Measurements from ENCODE around the gene GALNT16.

GALNT16 gene

DNA sequence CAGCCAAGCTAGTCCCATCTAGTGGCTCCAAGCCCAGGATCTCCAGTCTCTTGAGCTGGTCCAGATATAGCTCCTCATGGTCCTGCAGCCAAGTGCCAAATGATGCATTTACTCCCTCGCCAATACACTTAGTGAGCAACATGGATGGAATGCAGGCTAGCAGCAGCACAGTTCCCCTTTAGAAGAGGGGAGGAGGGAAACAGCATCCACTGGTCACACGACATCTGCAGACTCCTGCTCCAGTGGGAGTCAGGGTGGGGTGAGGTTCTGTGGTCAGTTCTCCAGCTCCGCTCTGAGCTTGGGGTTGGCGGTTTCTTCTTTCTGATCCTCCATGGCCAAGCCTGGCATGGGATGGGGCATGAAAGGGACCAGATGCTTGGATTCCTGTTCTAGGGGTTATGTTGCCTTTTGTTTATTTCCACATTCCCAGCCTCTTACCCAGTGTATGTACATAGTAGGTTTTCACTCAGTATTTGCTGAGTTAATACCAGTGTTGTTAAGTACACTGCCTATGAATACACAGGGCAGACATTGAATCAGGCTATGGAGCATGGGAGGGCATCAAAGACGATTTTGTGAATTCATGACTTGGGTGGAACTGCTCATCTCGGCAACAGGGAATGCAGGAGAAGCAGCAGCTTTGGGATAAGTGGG lies 57.3 kb downstream of the GALNT16 start:
- DNase-seq (ENCODE audit: low spot score) = no peak

DNA sequence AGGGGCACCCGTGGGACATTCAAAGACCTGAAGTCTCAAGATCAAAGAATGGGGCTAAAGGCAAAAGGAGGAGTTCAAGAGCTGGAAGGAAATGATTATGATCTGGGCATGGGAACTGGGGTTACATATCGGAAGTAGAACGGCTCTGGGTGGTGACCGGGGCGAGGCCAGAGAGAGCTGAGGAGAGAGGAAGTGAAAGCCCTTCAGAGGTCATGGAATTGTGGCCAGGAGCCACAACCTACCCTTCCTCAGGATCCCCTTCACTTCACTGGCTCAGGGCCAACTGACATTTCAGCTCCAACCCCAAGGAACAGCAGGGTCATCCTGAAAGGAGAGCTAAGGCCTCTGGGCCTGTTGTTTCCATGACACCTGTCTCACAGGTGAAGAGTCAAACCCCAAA lies 57.8 kb downstream of the GALNT16 start:
- DNase-seq (ENCODE audit: low spot score) = no peak

DNA sequence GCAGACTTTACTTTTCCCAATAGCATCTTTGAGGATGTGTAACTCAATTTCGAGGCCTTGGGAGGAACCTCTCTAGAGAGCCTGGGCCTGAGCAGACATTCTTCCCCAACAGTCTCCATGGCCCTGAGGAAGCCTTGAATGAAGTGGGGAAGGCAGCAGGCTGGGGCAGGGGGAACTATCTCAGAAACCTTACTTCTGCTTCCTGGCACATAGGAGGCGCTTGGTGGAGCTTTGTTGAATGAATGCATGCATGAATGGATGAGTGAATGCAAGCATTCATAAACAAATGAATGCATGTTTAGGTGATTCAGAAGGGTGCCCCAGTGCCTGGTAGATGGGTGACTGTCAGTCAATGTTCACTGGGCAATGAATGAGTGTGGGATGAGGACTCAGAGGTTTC lies 58.3 kb downstream of the GALNT16 start:
- no peak for DNase-seq (ENCODE audit: low spot score)

DNA sequence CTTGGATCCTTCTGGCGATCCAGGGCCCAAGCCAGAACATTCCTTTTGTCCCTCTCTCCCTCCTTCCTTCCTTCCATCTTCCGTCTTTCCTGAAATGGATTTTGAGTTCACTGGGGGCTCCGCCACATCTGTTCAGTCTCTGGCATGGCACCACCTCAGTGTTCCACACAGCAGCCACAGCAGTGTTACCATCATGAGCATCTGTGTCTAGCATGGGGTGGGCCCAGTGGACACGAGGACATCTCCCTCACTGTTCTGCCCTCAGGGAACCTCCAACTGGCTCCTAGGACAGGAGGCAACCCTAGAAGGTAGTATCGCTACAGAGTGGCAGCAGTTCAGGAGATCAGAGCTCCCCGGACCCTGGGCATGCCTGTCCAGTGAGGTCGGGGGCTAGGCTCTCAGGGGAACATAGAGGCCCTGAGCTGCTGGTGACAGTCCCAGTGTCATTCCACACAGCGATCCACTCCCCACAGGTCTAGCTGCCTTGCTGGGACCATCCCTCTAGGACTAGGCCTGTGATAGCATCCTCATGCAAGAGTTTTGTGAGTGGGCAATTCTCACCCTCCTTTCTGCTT lies 59.0 kb downstream of the GALNT16 start:
- no peak for DNase-seq (ENCODE audit: low spot score)

DNA sequence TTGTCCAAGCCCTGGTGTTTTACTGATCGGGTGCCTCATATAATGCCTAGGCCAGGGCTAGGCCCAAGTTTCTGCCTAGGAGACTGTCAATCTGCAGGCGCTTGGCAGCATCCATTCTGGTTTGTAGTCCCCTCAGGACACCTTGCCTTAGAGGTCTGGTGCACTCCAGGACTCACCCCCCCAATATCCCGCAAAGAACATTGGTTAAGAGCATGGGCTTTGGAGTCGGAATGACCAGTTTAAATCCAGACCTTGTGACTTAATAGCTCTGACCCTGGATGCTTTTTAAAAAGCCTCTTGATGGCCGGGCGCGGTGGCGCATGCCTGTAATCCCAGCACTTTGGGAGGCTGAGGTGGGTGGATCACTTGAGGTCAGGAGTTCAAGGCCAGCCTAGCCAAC lies 60.0 kb downstream of the GALNT16 start:
- no peak for DNase-seq (ENCODE audit: low spot score)

DNA sequence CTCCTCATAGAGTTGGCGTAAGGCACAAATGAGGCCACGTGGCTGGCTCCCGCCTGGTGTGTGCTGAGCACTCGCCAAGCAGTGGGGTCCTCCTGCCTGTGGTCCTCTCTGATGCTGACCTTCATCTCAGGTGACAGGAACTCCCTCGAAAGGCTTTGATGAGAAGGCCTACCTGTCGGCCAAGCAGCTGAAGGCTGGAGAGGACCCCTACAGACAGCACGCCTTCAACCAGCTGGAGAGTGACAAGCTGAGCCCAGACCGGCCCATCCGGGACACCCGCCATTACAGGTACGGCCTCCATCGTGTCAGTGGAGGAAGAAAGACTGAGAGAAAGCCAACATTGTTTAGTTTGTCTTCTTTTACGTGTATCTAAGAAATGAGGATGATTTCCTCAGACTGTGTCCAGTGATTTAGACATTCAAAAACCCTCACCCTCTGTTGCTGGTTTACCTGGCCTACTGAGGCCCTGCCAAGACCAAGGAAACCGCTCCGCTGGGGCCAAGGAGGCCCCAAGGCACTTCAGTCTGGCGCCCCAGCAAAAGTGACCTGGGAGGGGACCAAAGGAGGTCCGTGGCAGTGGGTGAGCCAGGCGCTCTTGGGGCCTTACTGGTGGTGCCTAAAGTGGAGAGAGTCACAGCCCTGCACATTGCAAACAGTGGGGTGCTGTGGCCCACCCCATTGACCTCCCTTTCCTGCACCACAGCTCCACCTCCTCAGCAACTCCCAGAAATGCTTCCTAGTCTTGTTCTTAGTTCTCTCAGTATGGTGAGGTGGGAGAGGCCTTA lies 60.8 kb downstream of the GALNT16 start:
- DNase-seq (ENCODE audit: low spot score) = no peak

DNA sequence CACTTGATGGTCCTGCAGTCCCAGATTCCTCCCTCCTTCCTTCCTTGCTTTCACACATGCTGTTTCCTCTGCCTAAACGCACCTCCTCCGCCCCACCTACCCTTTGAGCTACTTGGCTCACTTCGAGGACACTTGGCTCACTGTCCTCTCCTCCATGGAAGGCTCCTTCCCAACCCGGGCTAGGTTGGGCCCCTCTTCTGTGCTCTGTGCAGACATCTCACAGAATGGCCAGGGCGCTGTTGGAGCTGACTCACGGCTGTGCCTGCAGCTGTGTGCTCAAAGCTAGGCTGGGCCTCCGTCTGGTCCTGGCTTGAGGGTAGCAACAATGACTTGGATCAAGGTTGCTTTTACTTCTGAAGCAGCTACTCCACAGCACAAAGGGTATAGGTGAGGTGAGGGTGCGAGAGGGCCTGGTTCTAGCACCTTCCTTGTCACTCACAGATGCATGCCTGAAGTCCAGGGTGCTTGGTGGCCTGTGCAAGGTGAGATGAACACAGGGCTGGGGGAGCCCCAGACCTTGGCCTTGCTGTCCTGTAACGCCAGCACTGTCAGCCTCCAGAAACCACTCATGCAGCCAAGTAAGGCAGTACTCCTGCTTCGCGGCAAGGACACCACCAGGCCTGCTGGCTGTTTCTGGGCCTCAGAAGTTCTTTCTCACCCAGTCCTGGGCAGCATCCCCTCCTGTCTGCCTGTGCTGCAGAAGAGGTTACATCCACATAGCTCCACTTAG lies 61.8 kb downstream of the GALNT16 start:
- no peak for DNase-seq (ENCODE audit: low spot score)

DNA sequence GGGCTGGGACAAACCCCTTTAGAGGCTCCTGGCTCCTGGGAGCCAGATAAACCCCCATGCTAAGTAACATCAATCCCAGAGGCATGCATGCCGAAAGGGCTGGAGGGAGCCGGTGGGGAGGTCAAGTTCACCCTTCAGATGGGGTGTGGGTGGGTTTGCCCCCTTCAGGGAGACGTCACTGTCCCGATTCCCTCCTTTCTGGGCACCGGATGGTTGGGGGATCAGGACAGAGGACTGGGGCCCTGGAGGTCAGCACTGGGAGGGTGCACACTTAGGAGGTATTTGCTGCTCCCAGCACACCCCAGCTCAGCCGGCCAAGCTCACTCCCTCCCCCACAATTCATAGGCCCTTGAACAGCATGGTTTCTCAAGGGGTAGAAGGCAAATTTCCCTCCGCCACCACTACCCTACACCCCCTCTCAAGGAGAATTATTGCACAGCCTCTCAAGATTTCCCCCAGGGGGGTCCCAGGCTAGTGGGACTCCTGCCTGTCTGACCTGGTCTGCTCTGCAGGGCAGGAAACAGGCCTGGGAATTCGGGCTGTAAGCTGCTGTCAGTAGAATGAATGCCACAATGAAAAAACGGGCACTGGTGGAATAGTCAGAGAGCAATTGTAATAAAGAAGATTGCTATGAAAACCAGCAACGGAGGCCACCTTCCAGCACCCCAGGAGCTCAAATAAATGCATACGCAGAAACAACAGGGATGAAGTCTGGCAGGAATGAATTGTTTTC lies 63.5 kb downstream of the GALNT16 start:
- DNase-seq (ENCODE audit: low spot score) = no peak

DNA sequence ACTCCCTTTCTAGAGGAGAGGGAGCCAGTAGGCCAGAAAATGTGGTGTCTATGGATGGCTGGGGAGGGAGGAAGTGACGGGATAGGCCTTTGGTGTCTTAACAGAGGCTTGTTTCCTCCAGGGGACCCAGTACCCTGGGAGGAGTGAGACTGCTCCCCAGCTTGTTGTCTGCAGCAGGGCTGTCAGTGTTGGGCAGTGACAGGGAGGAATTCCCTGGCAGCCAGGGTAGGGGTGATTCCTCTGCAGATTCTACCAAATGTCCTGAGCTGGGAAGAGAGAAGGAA lies 64.0 kb downstream of the GALNT16 start:
- no peak for DNase-seq (ENCODE audit: low spot score)

DNA sequence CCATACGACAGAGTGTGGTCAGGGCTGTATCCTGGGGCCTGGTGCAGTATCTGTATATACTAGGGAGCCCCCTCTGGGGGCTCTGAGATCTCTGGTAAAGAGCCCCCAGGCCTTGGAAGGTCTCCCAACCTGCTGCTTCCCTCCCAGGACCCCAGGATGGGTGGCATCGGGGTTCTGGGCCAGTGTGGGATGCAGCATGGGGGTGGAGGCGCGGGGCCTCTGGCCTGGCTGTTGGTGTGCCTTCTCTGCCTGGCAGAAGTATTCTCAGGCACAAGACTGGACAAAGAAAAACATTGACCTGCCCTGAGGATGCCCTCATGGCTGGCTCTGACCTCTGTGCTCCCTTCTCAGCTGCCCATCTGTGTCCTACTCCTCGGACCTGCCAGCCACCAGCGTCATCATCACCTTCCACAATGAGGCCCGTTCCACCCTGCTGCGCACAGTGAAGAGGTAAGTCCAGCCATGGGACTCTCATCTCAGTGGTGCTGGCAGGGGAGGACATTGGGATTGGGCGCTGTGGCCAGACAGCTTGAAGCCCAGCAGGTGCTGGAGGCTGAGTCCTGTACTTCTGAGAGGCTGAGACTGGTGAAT lies 64.5 kb downstream of the GALNT16 start:
- no peak for DNase-seq (ENCODE audit: low spot score)

DNA sequence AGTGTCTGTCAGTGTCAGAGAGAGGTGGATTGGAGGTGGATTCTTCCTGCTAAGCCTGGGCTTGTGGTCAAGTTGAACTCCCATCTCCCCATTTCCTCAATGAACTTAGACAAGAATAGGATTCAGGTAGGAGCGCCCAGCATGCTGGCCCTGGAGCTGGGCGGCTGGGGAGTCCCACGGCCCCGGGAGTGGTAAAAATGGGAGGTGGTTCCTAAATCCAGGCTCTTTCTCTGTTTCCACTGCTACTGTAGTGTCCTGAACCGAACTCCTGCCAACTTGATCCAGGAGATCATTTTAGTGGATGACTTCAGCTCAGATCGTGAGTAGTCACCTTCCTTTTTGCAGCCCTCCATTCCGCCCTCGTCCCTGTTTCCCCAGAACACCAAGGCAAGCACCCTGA lies 65.1 kb downstream of the GALNT16 start:
- no peak for DNase-seq (ENCODE audit: low spot score)

DNA sequence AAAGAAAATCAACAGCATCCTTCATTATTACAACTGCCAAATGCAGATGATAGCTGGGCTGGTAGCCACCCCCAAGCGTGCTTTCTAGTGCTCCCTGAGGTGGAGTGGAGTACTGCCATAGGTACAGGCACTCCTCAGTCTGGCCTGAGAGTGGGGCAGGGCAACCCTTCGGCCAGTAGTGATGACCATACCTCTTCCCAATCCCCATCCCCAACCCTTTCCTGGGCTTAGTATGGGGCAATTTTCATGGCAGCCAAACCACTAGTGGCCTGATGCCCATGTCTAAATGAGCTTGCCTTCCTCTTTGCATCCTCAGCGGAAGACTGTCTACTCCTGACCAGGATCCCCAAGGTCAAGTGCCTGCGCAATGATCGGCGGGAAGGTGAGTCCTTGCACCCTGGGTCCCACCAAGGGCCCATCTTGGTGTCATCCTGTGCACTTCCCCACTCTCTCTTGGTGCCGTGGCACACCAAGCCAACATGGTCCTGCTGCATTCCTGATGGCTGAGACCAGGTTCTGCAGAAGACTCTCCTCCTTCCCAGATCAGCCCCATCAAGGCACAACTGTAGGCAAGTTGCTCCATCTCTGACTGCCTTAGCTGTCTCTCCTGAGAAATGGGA lies 65.8 kb downstream of the GALNT16 start:
- no peak for DNase-seq (ENCODE audit: low spot score)

DNA sequence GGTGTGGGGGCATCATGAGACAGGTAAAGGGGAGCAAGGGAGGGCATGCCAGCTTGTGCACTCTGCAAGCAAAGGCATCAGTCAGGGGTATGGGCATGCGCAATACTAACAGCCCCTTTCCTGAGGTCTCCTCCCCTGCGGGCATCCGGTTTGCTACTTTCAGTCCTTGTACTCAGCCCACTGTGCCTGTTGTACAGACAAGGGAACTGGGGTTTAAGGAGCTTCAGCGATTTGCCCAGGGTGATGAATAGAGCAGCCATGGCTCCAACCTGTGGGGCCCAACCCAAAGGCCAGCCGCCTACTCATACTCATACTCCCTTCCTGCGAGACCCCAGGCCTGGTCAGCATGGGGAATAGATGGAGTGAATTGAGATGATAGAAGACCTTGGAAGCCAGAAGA lies 66.7 kb downstream of the GALNT16 start:
- no peak for DNase-seq (ENCODE audit: low spot score)

DNA sequence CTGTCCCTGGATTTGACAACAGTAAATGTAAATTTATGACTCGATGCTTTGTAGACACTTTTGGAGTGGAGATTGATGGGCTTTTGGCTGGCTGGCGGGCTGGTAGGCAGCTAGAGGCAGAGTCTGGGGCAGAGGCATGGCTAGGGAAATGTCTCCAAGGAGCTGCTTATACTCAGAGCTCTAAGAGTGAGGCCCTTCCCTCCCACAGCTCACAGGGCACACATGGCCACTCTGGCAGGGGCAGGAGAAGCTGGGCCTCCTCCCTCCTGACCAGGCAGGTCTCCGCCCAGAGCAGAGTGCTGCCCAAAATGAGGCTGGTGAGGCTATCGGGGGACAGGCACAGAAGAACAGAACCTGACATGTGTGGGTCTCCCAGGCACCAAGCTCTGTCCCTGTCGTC lies 67.5 kb downstream of the GALNT16 start:
- DNase-seq (ENCODE audit: low spot score) = no peak

DNA sequence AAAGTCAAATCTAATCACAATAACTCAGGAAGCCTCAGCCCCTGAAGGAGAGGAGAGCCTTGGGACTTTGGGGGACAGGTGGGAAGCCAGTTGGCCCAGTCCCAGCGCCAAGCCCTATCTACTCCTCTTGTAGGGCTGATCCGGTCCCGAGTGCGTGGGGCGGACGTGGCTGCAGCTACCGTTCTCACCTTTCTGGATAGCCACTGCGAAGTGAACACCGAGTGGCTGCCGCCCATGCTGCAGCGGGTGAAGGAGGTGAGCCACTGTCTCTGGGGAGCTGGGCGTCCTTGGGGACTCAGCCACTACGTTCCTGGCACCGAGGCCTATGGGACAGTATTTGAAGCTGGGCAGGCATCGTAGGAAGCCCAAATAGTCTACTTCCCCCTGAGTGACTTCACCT lies 68.4 kb downstream of the GALNT16 start:
- DNase-seq (ENCODE audit: low spot score) = no peak

DNA sequence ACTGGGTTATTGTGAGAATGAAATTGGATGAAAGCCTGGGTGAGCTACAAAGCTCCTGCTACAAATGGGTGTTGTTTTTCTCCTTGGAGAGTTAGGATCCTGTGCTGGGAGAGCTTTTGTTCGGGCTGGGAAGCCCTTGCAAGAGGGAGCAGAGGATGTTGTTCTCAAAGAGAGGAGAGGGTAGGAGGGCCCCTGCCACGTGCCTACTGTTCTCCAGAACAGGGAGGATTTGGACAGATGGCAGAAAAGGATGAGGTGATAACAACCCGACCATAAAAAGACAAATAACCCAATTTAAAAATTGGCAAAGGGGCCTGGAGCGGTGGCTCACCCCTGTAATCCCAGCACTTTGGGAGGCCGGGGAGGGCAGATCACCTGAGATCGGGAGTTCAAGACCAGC lies 68.8 kb downstream of the GALNT16 start:
- no peak for DNase-seq (ENCODE audit: low spot score)

DNA sequence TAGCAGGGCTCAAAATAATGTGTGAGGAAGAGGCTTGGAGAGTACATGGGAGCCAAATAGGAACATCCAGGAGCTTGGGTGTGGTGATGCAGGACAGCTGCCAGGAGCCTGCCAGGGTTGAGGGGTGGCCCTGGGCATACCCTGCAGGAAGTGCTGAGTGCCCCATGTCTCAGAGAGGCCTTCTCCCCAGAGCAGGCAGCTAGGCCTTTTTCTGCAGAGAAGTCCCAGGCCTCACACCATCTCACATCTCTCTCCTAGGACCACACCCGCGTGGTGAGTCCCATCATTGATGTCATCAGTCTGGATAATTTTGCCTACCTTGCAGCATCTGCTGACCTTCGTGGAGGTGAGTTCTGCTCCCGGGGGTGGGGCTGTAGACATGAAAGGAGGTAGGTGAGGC lies 71.2 kb downstream of the GALNT16 start:
- no peak for DNase-seq (ENCODE audit: low spot score)

DNA sequence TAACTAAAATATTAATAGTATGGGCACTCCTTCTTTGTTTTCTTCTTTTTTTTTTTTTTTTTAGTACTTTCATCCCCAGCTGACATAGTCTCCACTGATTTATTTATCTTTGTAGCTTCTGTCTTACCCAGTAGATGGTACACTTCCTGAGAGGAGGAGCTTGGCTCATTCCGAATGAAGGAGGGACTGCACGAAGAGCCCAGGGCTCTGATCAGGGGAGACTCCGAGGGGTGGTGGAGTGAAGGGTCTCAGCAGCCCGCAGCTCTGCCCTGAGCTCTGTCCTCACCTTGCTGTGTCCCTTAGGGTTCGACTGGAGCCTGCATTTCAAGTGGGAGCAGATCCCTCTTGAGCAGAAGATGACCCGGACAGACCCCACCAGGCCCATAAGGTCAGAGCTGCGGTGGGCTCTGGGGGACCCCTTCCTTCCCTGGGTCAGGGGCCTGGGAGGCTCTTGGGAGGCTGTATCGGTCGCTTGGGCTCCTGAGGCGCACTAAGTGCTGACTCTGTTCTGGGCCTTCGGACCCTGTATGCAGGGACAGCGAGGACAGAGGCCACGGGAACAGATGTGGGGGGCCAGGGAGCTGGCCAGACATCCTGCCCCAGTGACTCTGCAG lies 72.9 kb downstream of the GALNT16 start:
- DNase-seq (ENCODE audit: low spot score) = no peak

DNA sequence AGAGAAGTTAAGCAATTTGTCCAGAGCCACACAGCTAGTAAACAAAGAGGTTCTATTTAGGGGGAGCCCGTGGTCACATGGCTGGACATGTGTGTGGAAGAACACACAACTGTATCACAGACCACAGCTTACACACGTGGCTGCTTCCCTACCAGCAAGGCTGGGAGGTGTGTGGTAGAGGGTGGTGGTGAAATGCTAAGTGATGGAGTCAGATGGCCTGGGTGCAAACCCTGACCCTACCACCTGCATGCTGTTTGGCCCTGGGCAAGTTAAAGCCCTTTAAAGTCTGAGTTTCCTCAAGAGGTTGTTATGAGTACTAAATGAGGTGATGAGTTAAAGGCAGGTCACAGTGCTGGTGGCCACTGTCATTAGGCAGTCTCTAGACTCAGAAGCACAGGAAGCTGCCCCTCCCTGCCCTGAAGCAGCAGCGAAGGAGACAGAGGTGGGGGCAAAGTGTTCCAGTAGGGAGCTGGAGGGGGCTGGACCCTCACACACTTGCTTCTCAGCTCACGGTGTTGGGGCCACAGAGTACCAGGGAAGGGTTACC lies 73.9 kb downstream of the GALNT16 start:
- DNase-seq (ENCODE audit: low spot score) = no peak

DNA sequence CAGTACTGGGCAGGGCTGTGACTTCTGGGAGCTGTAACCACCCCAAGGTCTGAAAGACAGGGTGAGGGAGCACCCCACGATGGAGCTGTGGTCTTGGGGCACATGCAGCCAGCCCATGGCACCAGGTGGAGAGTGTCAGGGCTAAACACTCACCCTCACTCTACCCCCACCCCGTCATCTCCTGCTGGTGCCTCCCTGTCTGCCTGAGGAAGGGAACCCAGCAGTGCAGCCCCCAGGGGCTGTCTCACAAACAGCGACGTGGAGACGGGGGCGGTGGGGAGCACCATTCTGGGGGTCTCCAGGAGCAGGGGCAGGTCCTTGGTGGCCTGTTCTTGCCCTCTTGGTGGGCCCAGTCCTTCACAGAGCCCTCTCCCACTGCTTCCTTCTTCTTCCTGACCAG lies 74.6 kb downstream of the GALNT16 start:
- DNase-seq (ENCODE audit: low spot score) = no peak

DNA sequence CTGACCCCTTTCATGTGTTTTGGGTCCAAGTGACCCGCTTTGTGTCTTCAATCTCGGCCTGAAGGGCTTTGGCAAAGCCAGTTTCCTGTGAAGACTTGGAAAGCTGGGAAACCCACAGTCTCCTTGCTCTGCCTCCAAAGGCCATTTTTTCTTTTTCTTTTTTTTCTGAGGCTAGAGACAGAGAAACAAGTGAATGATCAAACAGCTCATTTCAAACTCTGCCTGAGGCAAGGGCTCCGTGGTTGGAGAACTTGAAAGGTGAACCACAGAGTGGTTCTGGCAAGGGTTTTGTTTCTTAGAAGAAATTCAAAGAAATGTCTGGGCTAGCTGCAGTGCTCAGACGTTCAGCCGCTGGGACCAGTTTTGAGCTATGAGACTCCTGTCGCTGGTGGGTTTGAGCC lies 75.4 kb downstream of the GALNT16 start:
- DNase-seq (ENCODE audit: low spot score) = no peak

Measured in CD4-positive, alpha-beta T cell treated with Interleukin-15 for 4 hours (primary cell).